HG03039 (cell line): Measurements from ENCODE around the gene COPG1.

ENCODE experiments used
- ATAC-seq: cut with Tn5 transposase; IDR thresholded peaks from one replicate; pipeline ENCODE4 v1.9.1; 2021; ENCODE audit warnings: mild to moderate bottlenecking, moderate library complexity; ENCODE audit not compliant: unreplicated experiment

COPG1 gene

DNA sequence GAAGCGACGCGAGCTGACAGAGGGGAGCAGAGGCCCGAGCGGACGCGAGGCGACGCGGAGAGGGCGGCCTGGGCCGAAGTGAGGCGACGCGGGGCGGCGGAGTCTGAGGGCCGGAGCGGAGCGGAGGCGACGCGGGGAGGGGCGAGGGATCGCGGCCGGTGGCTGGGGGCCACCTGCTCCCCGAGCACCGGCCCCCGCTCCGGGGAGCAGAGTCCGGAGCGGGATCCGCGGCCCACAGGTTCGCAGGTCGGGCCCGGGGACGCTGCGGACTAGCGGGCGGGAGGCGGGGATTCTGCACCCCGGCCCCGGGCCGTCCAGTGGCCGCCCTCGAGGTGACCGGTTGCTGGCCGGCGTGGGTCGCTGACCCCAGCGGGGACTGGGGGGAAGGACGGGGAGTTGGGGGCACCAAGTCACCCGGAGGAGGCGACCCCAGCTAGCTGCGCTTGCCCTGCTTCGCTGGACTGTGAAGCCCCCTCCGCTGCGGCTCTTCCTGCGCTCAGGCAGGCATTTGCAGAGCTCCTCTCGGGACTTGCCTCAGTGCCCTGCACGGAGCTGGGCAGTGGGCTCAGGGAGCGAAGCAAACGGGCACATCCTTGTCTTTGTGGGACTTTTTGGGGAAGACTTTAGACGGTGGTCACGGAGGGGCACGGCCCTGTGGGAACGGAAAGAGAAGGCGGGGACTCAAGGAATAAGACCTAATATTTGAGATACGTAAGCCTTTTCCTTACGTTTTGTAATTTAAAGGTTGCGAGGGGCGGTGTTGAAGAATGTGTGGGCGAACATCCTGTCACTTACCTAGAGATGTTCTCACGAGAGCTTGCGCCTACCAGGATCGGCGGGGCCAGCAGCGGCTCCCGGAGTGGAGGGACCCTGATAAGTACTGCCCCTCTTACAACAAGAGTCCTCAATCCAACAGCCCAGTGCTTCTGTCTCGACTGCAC is 29.8 kb downstream of the COPG1 start:
- ATAC-seq, result no peak

DNA sequence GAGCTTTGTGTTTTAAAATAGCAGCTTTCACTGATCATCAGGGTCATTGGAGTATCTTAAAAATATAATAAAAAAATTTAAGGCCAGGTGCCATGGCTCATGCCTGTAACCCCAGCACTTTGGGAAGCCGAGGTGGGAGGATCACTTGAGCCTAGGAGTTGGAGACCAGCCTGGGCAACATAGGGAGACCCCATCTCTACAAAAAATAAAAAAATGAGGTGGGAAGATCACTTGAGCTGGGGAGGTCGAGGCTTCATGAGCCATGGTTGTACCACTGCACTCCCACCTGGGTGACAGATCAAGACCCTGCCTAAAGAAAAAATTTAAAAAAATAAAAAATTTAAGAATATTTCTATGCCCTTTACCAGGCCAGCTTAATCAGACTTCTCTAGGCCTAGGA is 30.8 kb downstream of the COPG1 start:
- ATAC-seq, result no peak

DNA sequence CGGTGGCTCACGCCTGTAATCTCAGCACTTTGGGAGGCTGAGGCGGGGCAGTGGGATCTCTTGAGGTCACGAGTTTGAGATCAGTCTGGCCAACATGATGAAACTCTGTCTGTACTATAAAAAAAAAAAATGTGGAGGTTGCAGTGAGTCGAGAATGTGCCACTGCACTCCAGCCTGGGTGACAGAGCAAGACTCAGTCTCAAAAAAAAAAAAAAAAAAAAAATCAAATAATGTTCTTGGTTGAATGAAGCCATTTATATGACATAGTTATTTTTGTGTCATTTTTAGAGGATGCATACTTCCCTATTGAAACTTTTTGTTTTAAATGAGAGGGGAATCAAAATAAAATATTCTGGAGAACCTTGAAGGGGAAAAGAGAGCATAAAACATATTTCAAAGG is 32.3 kb downstream of the COPG1 start:
- ATAC-seq, result no peak

DNA sequence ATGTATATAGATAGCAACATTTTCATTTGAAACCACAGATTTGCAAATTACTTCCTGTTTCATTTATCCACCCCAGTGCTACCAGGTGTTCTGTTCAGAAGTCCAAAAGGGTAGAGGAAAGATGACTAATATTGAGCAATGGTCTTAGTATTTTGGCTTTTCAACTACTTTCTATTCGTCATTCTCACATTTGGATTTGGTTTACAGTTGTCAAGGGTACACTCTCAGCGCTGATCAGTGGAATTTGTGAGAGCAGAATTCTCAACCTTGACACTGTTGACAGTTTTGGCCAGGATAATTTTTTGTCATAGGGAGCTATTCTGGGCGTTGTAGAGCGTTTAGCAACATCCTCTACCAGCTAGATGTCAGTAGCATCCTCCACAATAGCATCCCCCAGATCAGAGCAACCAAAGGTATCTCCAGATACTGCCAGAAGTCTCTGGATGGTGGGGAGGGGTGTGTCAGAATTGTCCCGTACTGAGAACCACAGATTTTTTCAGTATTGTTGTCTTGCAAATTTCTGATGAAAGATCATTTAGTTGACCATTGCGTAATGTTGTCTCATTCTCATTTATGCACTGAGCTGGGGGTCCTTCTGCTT is 33.4 kb downstream of the COPG1 start:
- ATAC-seq, result peak; percentile 58

DNA sequence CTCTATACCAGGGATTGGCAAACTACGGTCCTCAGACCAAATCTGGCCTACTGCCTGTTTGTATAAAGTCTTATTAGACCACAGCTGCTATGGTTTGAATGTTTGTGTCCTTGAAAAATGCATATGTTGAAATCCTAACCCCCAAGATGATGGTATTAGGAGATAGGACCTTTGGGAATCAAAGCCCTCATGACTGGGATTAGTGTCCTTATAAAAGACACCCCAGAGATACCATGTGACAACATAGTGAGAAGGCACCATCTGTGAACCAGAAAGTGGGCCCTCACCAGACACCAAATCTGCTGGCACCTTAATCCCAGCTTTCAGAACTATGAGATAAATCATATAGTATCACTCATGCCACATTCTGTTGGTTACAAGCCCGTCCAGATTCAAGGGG is 36.7 kb downstream of the COPG1 start:
- no peak for ATAC-seq

DNA sequence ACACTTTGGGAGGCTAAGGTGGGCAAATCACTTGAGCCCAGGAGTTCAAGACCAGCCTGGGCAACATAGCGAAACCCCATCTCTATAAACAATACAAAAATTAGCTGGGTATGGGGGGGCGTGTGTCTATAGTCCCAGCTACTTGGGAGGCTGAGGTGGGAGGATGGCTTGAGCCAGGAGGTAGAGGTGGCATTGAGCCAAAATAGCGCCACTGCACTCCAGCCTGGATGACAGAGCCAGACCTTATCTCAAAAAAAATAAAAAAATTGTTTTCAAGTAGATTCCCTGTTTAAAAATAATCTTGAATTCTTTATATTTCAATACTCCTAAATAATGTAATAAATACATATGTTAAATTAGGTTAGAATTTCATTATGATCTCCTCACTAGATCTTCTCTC is 39.0 kb downstream of the COPG1 start:
- no peak for ATAC-seq

DNA sequence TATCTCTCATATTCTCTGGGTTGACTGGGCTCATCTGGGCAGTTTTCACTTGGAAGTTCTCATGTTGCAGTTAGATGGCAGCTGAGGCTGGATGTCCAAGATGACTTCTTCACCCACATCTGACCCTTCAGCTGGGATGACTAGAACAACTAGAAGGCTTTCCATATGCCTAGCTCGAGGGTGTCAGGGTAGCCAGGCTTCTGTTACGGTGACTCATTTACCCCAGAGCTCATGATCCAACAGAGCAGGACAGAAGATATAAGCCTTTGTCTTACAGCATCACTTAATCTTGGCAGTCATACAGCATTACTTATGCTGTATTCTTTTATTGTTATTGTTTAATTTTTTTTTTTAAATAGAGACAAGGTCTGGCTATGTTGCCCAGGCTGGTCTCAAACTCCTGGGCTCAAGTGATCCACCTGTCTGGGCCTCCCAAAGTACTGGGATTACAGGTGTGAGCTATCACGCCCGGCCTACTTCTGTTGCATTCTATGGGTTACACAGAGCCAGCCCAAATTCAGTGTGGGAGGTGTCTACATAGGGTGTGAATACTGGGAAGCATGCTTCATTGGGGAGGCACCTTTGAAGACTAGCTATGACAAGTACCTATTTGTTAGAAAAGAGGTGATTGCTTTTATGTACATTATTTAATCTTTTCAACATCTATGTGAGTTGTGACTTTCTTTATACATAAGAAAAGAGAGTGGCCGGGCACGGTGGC is 40.0 kb downstream of the COPG1 start:
- no peak for ATAC-seq

DNA sequence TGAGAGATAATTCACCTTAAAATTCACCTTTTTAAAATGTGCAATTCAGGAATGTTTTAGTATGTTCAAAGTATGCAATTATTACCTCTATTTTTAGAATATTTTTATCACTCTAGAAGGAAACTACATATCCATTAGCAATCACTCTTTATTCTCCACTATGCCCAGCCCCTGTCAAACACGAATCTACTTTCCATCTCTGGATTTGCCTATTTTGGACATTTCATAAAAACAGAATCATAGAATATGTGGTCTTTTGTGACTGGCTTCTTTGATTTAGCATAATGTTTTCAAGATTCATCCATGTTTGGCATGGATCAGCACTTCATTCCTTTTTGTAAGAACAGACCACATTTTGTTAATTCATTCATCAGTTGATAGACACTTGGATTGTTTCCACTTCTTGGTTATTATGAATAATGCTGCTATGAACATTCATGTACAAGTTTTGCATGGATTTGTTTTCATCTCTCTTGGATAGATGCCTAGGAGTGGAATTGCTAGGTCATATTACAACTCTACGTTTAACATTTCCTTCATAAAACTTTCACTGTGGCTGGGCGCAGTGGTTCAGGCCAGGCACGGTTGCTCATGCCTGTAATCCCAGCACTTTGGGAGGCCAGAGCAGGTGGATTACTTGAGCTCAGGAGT is 42.0 kb downstream of the COPG1 start:
- ATAC-seq, result no peak

DNA sequence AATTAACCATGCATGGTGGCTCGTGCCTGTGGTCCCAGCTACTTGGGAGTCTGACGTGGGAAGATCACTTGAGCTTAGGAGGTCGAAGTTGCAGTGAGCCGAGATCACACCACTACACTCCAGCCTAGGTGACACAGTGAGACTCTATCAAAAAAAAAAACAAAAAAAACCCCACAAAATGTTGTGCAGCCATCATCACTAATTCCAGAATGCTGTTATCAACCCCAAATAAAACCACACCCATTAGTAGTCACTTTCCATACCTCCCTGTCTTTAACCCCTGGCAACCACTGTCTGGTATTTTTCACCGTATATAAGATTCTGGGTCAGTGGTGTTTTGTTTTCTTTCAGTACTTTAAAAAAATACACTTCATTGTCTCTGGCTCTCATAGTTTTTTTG is 45.9 kb downstream of the COPG1 start:
- ATAC-seq, result no peak

DNA sequence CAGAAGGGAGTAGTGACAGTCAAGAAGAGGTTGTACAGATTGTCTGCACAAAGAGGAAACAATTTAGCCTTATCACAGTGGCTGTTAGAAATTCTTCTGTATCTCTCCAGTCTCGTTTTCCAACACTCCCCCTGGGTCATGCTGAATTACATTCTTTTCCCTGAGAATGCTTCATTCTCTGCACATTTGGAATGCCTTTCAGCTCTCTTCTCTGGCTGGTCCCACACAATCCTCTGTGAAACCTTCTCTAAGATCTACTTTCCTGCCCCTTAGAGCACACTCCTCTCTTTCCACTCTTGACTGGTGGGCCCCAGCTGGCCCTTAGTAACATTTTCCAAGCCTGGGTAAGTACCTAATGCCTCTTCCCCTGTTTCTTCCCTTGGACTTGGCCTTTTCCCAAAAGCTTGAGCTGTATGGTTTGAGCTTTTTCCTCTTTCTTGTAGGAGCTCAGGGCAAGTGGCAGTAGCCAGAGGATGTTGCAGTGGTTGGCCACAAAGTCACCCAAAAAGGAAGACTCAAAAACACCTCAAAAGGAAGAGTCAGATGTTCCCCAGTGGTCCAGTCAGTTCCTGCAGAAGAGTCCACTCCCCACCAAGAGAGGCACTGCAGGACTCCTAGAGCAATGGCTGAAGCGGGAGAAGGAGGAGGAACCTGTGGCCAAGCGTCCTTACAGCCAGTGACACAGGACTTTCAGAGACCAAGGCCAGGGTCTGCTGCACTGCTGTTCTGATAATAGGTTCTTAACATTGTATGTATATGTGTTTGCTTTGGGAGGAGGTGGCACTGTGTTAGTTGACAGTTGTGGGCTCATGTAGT is 54.9 kb downstream of the COPG1 start:
- ATAC-seq, result no peak

DNA sequence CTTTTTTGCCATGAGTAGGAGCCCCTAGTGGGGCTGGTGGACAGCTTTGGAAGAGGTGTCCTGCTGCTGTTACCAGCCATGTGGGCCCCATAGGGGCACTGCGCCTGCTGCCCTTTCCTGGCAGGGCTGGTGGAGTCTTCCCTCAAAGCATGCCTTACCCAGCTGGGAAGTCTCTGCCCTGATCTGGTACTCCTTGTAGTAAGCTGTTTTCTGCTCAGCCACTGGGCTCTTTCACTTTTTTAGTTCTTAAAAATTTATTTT is 55.5 kb downstream of the COPG1 start:
- ATAC-seq, result no peak

DNA sequence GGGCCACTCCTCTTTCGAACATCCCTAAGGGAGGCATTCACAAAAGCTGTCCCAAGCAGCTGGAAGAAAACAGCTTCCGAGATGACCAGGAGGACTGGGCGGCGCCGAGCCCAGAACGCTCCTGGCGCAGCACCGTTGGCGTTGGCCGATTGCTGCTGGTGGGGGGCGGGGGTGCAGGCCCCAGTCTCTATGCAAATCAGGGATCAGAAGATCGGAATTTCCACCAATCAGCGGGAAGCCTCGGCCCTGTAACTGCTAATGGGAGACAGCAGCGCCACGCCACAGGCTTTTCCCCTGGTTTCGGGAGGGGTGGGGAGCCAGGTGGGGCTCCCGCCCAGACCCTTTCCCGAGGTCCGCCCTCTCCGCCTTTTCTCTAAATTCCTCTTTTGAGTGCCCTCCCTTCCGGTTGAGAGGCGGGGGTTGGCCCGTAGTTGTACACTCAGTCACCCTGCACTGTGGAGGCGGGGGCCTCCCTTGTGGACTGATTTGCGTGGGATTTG is 56.2 kb downstream of the COPG1 start:
- peak; percentile 40 for ATAC-seq

DNA sequence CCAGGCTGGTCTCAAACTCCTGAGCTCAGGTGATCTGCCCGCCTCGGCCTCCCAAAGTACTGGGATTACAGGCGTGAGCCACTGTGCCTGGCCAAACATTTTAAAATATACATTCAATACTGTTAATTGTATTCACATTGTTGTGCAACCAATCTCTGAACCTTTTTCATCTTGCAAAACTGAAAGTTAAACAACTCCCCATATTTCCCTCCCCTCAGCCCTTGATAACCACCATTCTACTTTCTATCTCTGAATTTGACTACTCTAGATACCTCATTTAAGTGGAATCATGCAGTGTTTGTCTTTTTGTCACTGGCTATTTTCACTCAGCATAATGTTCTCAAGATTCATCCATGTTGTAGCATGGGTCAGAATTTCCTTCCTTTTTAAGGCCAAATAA is 59.2 kb downstream of the COPG1 start:
- ATAC-seq, result no peak

DNA sequence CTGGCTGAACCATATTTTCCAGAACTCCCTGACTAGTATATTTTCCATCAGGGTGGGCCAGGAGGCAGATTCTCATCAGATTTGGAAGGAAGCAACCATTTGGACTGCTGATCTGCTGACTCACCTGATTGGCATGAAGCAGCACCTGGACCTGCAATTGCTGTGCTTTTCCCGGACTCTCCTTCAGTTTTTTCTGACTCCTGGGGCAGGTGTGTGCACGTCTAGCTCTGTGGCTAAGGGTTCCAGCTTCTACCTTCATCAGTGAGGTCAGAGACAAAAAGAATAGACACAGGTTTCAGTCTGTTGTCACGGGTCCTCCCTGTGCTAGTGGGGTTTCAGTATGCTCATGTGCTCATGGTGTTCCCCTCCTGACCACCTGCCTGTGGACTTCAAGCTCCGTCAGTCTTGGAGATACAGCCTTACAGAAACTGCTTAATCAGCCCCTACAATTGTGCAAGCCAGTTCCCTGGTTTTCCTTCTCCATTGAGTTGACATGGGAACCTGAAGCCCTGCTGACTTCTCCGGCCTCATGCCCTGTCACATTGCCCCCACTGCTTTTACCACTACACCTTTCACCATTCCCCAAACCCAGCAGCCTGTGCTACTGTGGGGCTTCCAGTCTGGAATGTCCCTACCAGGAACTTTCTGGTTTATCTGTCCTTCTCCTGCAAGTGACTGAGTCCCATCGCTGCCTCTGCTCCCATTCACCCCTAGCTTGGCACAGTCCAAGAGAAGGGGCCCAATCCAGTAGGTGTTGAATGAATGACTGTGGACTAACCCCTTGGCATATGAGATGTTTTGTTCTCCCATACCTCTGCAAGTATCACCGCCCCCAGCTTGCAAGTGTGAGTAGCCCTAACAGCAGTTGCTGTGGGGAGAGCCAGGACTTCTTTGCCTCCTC is 61.0 kb downstream of the COPG1 start:
- ATAC-seq, result no peak

DNA sequence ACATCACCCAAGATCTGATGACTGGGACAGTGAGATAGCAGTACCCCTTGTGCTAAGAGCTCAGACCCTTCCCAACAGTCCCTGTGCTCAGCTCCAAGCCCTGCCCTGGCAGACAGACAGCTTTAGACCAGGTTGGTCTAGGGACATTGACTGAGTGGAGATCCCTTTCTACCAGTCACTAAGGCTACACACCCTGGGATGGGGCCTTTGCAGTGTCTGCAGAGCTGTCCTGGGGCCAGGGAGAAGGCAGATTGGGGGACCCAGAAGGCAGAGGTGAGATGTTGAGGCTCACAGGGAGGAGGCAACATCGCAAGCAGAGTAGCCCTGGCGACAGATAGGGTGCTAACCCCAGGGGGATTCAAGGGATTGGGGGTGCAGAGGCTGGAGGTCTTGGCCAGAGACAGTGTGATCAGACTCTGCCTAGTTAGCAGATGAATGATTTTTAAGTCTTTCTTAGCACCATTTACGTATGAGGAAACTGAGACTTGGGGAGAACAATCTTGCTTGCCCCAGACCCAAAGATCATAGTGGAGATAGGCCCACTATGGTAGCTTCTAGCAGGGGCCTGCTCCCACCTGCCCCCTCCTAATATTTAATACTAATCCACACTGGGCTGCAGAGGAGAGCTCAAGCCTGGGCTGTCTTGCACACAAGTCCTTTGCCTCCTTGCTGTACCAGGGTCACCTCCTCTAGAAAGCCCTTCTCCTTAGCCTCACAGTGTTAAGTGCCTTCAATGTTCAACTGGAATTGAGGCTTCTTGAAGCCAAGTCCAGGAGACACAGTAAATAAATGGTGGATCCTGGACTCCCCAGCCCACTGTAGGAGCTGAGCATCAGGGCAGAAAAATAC is 61.9 kb downstream of the COPG1 start:
- no peak for ATAC-seq

DNA sequence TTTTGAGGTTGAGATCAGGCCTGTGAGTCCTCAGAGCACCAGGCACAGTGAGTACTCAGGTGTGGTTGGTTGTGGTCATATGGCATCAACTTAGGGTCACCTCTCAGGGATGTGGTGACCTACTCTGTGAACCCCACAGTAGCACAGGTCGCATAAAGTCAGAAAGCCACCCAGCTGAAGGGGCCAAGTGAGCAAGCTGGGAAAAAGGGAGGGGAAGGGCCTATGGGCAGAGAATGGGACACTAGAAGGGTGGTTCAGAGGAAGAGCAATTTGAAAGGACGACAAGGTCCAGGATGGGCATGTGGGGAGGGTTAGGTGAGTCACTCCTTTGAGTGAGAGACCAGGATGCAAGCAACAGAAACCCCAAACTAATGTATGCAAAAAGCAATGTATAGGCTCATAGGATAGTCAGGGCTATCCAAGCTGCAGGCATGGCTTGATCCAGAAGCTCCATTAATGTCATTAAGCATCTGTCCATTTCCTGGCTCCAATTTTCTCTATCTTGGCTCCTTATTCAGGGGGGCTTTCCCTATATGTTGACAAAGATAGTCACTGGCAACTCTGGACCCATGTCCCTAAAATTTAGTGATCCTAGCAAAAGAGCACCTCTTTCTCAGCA is 62.7 kb downstream of the COPG1 start:
- ATAC-seq, result no peak

DNA sequence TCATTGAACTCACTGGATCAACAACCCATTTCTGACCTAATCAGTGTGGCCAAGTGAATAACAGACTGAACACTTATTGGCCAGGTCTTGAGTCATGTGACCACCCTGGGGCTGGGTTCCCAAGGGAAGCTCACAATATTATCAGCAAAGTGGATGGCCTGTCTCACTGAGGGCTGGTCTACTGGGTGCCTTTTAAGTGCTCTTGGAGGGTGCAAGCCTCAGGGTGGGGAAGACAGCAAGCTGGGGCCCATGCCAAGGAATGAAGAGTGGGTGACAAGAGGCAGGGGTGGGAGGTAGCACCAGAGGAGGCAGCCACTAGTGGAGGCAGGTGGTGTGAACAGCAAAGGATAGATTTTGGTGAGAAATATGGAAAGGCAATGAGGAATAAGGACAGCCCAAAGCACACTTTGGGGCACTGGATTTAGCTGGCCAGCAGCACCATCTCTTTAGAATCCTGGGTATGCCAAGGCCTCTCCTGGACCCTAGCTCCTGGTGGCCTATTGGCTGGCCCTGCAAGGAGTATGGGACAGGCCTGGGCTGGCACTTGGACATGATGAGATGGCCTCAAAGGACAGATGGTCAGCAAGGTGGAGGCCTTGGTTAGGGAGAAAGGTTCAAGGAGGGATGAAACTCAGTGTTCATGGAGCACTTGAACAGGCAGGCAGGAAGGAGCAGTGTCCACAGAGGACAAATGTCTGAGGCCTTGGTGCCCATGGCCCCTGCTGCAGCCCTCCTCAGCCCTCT is 63.4 kb downstream of the COPG1 start:
- ATAC-seq, result no peak

DNA sequence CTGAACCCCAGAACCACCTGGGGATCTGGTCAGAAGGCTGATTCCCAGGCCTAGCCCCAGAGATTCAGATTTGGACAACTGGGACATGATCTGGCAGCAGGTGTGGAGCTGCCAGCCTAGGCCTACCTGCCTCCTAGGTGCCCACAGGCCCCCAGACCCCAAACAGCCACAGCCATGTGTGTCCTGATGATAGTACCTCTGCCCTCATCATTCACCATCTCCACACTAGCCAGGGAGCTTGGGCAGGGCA is 63.9 kb downstream of the COPG1 start:
- ATAC-seq, result no peak
